Erythroblast (primary cell): ENCODE results near the gene RTTN.

Experiments used
- GATA1 ChIP-seq: IDR thresholded peaks from 2 replicates; pipeline ENCODE4 v1.6.1; 2011; ENCODE audit warnings: low read depth, mild to moderate bottlenecking, control low read depth, low read length, moderate library complexity
- POLR2A ChIP-seq: IDR thresholded peaks from 2 replicates; pipeline ENCODE4 v1.6.1; 2011; ENCODE audit warnings: mild to moderate bottlenecking, low read length

DNA sequence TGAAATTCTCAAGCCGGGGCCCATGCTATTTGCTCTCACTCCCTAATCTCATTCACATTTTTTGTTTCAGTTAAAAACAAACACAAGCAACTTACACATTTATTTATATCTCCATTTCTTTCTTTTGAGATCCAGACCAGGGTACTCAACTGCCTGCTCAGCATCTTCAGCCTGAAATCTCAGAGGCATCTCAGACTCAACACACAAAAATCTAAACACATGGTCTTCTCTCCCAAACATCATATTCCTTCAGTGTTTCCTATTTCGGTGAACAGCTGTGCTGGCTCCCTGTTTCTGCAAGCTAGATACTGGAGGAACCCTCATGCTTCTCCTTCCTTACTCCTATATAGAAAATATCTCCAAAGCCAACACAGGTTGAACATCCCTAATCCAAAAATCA, 11.3 kb upstream of the RTTN start:
- TF ChIP-seq POLR2A (no peak), GATA1 (no peak)
